RWPE1 (cell line): ENCODE results near the gene SLC7A7.
"Not testable (repeated sequence)": the region's sequence is repeated elsewhere in the genome, so short reads cannot be mapped to it uniquely, and the experiment has no call there.

ENCODE experiments used
- CTCF ChIA-PET: fragments of 350-600 bp; sonication (Branson Sonifier 250); formaldehyde crosslinking; extraction: SDS; loops from one replicate; lab custom pipeline; 2021; lab: Yijun Ruan, JAX
- POLR2A ChIA-PET: fragments of 400-600 bp; formaldehyde crosslinking; extraction: SDS; loops from one replicate; lab custom pipeline; 2020; ENCODE audit warnings: antibody characterized with exemption; ENCODE audit not compliant: low non-redundant PET; lab: Yijun Ruan, JAX
- DNase-seq: peaks from one replicate; pipeline ENCODE4 v3.0.0; 2012; ENCODE audit warnings: low spot score
- H3K27ac ChIP-seq: fragments of 450-650 bp; 2 replicates; pipeline ENCODE4 v1.5.1; 2017
- CTCF ChIP-seq: fragments of 450-650 bp; conservative IDR thresholded peaks from 2 replicates; pipeline ENCODE4 v1.5.1; 2017; ENCODE audit warnings: low read depth, mild to moderate bottlenecking

SLC7A7 gene

DNA sequence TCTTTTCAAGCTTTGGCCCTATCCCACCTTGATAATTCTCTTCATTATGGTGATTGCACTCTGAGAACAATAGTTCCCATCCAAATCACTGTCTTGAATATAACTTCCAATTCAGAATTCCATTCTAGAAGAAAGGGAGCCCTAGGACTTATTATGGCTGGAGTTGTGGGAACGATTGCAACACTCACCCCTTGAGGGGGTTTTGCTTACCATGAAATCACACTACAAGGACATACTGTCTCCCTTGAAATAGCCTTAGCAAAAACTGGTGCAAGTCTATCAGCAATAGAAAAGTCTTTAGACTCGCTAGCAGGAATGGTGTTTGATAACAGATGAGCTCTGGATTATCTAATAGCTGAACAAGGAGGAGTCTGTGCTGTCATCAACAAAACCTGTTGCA lies 80.1 kb downstream of the SLC7A7 start:
- no peak overlapping the region for H3K27ac ChIP-seq
- CTCF ChIA-PET: interaction anchor here (0.6 kb wide), 1 partner anchor 82 kb away, joined by 4 read pairs; no protein-coding TSS in a partner anchor
- no peak for TF ChIP-seq CTCF
- POLR2A ChIA-PET: no interaction called here
- no peak for DNase-seq

- POLR2A ChIA-PET: no interaction called here
- DNase-seq: no peak
- no peak for TF ChIP-seq CTCF
Measured at GRCh38 chr14:22733829-22734228, 81.4 kb downstream of the SLC7A7 start.

GRCh38 chr14:22732062-22732461 lies 83.2 kb downstream of the SLC7A7 start:
- POLR2A ChIA-PET, DNase-seq, H3K27ac ChIP-seq: not testable (repeated sequence)
- CTCF ChIA-PET: interaction anchor here (0.6 kb wide), 1 partner anchor 121 kb away, joined by 4 read pairs; no protein-coding TSS in a partner anchor

More at GRCh38 chr14:22733829-22734228, 81.4 kb downstream of the SLC7A7 start:
- CTCF ChIA-PET: no interaction called here
- no peak overlapping the region for H3K27ac ChIP-seq

GRCh38 chr14:22726012-22726411 lies 89.2 kb downstream of the SLC7A7 start:
- CTCF ChIA-PET: no interaction called here
- no peak overlapping the region for H3K27ac ChIP-seq

DNA sequence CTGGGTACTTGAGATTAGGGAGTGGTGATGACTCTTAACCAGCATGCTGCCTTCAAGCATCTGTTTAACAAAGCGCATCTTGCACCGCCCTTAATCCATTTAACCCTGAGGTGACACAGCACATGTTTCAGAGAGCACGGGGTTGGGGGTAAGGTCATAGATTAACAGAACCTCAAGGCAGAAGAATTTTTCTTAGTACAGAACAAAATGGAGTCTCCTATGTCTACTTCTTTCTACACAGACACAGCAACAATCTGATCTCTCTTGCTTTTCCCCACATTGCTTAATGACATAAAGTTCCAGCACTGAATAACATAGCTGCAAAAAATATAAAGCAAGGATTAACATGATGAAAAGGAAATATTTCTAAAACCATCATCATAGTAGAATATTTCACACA lies 89.9 kb downstream of the SLC7A7 start:
- POLR2A ChIA-PET, CTCF ChIA-PET, DNase-seq, H3K27ac ChIP-seq: not testable (repeated sequence)

More at GRCh38 chr14:22726012-22726411, 89.2 kb downstream of the SLC7A7 start:
- DNase-seq: no peak
- POLR2A ChIA-PET: no interaction called here
- no peak for TF ChIP-seq CTCF

- POLR2A ChIA-PET, H3K27ac ChIP-seq, CTCF ChIA-PET, DNase-seq: not testable (repeated sequence)
Measured at GRCh38 chr14:22724847-22725246, 90.4 kb downstream of the SLC7A7 start.

DNA sequence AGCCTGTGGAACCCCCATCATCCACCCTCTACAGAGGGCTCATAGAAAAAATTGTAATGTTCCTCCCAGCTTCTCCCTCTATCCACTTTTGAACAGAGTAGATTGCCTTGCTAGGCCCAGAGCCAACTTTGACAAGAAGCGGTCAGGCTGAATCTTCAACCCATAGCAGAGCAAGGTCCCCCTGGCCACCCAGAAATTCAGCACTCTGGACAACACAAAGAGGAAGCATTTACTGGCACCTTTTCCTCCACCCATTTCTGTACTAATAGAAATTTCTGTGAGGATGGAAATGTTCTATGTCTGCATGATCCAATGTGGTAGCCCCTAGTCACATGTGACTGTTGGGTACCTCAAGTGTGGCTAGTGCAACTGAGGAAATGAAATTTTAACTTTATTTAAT lies 91.4 kb downstream of the SLC7A7 start:
- ChIA-PET CTCF (interaction anchor here (0.6 kb wide), 1 partner anchor 95 kb away, joined by 3 read pairs; no protein-coding TSS in a partner anchor), POLR2A (no interaction called here)
- no peak for TF ChIP-seq CTCF
- no peak for DNase-seq
- no peak overlapping the region for H3K27ac ChIP-seq
